GM21423 (cell line): ENCODE results near the gene SOX10.
"Not testable (repeated sequence)": the region's sequence is repeated elsewhere in the genome, so short reads cannot be mapped to it uniquely, and the experiment has no call there.

ENCODE experiments used
- ATAC-seq: cut with Tn5 transposase; IDR thresholded peaks from one replicate; pipeline ENCODE4 v1.9.1; 2021; ENCODE audit warnings: mild to moderate bottlenecking, moderate library complexity; ENCODE audit not compliant: unreplicated experiment

Gene SOX10

GRCh38 chr22:37965940-37966664 lies 18.3 kb downstream of the SOX10 start:
- no peak for ATAC-seq

DNA sequence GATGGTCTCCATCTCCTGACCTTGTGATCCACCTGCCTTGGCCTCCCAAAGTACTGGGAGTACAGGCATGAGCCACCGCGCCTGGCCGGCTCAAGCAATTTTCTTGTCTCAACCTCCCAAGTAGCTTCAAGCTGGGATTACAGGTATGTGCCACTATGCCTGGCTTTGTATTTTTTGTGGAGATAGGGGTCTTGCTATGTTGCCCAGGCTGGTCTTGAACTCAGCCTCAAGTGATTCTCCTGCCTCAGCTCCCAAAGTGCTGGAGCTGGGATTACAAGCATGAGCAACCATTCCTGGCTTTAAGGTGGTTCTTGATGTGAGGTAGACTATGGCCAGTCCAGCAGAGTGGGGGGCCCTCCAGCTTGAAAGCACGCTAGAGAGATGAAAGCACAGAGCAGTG lies 23.3 kb downstream of the SOX10 start:
- no peak for ATAC-seq

DNA sequence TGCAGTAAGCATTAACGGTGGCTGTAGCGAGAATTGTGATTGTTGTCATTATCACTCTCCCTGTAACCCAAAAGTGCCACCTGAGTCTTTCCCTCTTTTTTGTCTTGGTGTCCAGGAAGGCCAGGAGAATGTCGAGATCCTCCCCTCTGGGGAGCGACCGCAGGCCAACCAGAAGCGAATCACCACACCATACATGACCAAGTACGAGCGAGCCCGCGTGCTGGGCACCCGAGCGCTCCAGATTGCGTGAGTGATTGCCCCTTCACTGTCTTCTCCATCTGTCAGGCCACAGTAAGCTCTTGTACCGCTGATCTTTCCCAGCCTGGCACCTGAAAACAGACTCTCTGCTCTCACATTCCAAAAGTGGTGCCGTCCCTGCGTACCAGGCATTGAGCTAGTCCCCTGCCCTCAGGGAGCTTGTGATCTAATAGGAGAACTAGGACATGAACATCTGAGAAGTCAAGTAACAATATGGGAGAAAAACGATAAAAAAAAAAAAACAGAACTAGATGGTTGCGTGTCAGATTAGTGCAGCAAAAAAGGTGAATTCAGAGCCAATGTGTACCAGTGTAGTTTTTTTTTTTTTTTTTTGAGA lies 25.0 kb downstream of the SOX10 start:
- no peak for ATAC-seq

DNA sequence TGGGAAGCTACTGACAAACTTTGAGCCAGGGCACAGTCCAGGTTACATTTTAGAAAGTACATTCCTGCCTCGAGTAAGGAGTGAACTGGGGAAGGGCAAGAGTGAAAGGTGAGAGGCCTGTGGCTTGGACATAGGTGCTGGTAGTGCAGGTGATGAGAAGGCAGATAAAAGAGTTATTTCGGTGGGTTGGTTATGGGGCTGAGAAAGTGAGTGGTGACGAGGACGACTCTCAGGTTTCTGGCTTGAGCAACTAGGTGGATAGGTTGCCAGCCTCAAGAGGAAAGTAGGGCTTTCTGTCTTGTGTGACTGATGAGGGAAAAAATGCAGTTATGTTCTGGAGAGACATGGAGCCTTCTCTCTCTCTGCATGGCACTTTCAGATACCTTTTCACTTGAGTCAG lies 27.1 kb downstream of the SOX10 start:
- ATAC-seq, result no peak

- ATAC-seq, result not testable (repeated sequence)
These were observed 28.4 kb downstream of the SOX10 start for GRCh38 chr22:37955825-37956397.

GRCh38 chr22:37954686-37955085 lies 29.7 kb downstream of the SOX10 start:
- no peak for ATAC-seq

DNA sequence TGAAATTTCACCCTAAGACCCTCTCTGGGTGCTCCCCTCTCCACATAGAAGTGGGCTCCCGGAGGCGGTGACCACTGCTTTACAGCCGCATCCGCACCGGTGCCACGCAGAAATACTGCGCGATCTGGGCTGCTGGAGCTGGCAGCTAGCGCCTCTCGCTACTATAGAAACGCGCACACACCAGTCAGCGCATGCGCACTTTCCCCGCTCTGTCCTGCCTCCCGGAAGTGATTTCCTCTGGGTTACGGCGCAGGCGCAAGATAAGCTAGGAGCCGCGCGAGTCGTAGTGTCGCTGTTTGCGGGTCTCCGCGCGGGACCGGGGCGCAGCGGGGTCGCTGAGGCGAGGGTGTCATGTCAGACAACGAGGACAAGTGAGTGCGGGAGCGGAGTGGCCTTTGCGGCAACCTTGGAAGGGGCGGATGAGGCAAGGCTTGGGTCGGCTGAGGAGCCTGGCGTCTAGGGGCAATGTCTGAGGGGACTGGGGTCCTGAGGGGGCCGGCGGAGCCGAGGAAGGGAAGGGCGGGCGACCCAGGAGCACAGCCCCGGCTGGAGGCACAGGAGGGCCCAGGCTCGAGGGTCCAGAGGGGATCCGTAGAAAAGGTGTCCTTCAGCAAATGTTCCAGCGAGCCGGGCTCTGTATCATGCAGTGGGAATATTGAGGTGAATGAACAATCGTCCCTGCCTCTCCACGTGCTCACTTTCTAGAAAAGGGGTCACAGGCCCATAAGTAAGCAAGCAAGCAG lies 30.7 kb downstream of the SOX10 start, which contains the start of the genes C22orf23 and POLR2F:
TSS of gene C22orf23 (minus strand) at position 165 of the 743 bp plus-strand sequence. CDS start 452 bp downstream, outside the sequence.
TSS of gene POLR2F (plus strand) at position 263 of the 743 bp plus-strand sequence. CDS start at position 352, 89 bp downstream.
- peak; percentile 88 for ATAC-seq

DNA sequence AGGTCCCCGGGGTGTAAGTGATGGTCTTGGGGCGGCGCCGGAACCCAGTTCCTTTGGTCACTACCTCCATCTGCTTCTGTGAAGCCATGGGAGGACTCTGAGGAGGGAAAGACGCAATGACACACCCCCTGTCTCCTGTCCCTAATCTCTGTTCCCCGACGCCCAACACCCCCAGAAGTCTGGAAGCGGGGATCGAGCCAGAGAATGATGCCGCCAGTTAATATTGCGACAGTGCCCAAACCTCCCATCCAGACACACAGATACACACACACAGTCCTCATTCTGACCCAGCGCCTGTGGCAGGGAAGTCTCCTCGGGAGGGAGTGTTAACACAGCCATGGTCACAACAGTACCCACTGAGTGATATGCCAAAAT lies 31.3 kb downstream of the SOX10 start:
- no peak for ATAC-seq

GRCh38 chr22:37952629-37953028 lies 31.7 kb downstream of the SOX10 start:
- ATAC-seq, result not testable (repeated sequence)

GRCh38 chr22:37951305-37951704 lies 33.0 kb downstream of the SOX10 start:
- ATAC-seq, result no peak

GRCh38 chr22:37947142-37947795 lies 37.1 kb downstream of the SOX10 start:
- not testable (repeated sequence) for ATAC-seq

DNA sequence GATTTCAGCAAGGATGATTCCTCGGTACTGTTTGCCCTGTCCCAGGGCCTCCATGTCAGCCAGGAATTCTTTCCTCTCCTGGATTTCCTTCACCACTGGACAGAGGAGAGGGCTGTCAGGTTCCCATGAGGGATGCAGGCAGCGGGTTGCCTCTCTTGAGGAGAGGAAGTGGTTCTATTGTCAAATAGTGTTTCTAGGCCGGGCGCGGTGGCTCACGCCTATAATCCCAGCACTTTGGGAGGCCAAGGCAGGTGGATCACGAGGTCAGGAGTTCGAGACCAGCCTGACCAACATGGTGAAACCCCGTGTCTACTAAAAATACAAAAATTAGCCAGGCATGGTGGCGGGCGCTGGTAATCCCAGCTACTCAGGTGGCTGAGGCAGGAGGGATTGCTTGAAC lies 39.9 kb downstream of the SOX10 start:
- ATAC-seq, result not testable (repeated sequence)

- ATAC-seq, result no peak
These were observed 40.5 kb downstream of the SOX10 start for GRCh38 chr22:37943825-37944198.

DNA sequence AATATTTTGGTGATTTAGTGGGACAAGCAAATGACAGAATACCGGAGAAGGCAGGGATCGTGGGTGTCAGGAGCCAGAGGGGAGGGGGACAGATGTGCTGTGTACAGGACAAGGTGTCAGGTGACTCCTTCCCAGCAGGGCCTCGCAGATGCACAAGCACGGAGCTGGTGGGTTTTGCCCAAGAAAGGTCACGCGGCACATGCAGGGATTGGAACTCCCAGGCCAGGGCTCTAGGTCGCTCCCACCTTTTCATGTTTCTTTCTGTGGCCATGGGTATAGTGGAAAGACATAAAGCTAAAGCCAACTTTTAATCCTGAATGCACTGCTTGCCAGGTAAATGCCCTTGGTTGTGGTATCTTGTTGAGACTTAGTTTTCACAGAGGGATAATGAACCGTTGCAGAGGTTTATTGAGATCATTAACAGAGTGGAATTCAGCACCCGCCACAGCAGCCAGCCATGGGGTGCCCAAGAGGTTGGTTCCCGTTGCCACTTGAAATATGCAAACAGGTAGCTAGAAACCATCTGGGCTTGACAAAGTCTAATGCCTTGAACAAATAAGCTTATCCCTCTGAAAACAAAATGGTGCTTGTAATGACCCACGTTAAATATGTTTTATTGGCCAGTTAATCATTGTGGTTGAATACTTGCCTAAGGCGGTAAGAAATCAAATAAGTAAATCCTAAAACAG lies 41.1 kb downstream of the SOX10 start:
- ATAC-seq, result no peak

- ATAC-seq, result no peak
These were observed 42.2 kb downstream of the SOX10 start for GRCh38 chr22:37942133-37942532.

DNA sequence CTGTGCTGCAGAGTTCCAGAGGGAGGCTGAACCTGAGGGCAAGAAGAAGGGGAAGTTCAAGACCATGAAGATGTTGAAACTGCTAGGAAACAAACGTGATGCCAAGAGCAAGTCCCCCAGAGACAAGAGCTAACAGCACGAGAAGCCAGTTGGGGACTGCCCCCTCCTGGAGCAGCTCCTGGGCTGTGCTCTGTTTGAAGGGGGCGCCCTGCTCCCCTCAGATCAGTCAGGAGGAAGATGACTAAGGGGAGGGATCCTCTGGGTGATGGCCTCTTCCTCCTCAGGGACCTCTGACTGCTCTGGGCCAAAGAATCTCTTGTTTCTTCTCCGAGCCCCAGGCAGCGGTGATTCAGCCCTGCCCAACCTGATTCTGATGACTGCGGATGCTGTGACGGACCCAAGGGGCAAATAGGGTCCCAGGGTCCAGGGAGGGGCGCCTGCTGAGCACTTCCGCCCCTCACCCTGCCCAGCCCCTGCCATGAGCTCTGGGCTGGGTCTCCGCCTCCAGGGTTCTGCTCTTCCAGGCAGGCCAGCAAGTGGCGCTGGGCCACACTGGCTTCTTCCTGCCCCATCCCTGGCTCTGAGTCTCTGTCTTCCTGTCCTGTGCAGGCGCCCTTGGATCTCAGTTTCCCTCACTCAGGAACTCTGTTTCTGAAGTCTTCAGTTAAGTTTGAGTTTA lies 43.5 kb downstream of the SOX10 start:
- ATAC-seq, result no peak

DNA sequence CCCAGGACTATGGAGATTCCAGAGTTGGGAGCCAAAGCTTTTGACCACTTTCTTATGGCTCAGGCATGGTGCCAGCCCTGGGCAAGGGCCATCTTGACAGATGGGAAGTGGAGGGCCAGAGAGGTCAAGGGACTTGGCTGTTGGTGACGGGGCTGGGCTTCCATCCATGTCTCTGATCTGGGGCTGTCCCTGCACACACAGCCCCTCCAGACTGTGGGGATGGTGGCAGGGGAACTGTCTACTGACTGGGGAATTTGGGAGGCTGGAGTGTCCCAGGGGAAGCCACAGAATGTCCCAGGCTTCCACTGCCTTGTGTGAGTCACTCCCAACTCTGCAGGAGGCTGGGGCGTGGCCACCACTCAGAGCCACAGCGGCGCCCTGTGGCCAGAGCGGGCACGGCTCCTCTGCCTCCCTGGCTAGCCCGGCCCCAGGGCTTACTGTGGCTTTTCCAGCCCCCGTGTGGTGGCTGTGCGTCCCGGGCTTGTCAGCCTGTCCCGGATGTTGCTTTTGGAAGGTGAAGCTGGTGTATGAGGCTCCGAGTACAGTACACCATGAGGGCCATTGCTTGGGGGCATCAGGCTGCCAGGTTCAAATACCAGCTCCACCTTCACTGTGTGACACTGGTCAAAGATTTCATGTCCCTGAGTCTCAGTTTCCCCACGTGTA lies 50.5 kb downstream of the SOX10 start:
- peak; percentile 75 for ATAC-seq

- ATAC-seq, result no peak
These were observed 51.4 kb downstream of the SOX10 start for GRCh38 chr22:37932821-37933578.

GRCh38 chr22:37932401-37932800 lies 52.0 kb downstream of the SOX10 start:
- no peak for ATAC-seq
